Trophoblast cell (in vitro differentiated cells and primary cell): ENCODE measurements around the gene GRB7.

Experiments used
- DNase-seq, 2 donors: peaks; one replicate each; pipeline ENCODE4 v3.0.0-alpha.2; 2016
- H2AFZ ChIP-seq: 2 replicates; pipeline ENCODE4 v1.6.1; 2013; ENCODE audit warnings: low read length, moderate library complexity, mild to moderate bottlenecking; ENCODE audit not compliant: insufficient read depth, poor library complexity
- H2AK5ac ChIP-seq: 2 replicates; pipeline ENCODE4 v1.6.1; 2013; ENCODE audit warnings: mild to moderate bottlenecking, low read length
- H2BK120ac ChIP-seq: 2 replicates; pipeline ENCODE4 v1.6.1; 2013; ENCODE audit warnings: low read length, mild to moderate bottlenecking, moderate library complexity; ENCODE audit not compliant: insufficient read depth, poor library complexity
- H2BK12ac ChIP-seq: 2 replicates; pipeline ENCODE4 v1.6.1; 2013; ENCODE audit warnings: mild to moderate bottlenecking, low read length, moderate library complexity
- H2BK5ac ChIP-seq: 2 replicates; pipeline ENCODE4 v1.6.1; 2013; ENCODE audit warnings: low read length, low read depth, moderate library complexity, mild to moderate bottlenecking; ENCODE audit not compliant: poor library complexity
- H3K14ac ChIP-seq: 2 replicates; pipeline ENCODE4 v1.6.1; 2013; ENCODE audit warnings: mild to moderate bottlenecking, low read length
- H3K18ac ChIP-seq: 2 replicates; pipeline ENCODE4 v1.6.1; 2013; ENCODE audit warnings: mild to moderate bottlenecking, low read length
- H3K23ac ChIP-seq: 2 replicates; pipeline ENCODE4 v1.6.1; 2013; ENCODE audit warnings: low read length
- H3K27ac ChIP-seq: 2 replicates; pipeline ENCODE4 v1.5.1; 2013; ENCODE audit warnings: low read depth, mild to moderate bottlenecking, inconsistent platforms, low read length, moderate library complexity
- H3K27me3 ChIP-seq: 2 replicates; pipeline ENCODE4 v1.6.1; 2013; ENCODE audit warnings: inconsistent platforms, mild to moderate bottlenecking, low read length, moderate library complexity; ENCODE audit not compliant: insufficient read depth
- H3K36me3 ChIP-seq, 2 experiments: 1 replicate in 1 of 2; 2 replicates in 1 of 2; pipeline ENCODE4 v1.6.1; 2013; ENCODE audit warnings: low read length in 2 of 2, mild to moderate bottlenecking in 2 of 2, moderate library complexity in 1 of 2; ENCODE audit not compliant: insufficient read depth in 2 of 2, control insufficient read depth in 1 of 2
- H3K4ac ChIP-seq: 2 replicates; pipeline ENCODE4 v1.6.1; 2013; ENCODE audit warnings: low read depth, mild to moderate bottlenecking, low read length, moderate library complexity
- H3K4me1 ChIP-seq, 2 experiments: 1 replicate in 1 of 2; 2 replicates in 1 of 2; pipeline ENCODE4 v1.6.1; 2013; ENCODE audit warnings: low read length in 2 of 2, mild to moderate bottlenecking in 2 of 2, moderate library complexity in 1 of 2; ENCODE audit not compliant: insufficient read depth in 2 of 2, control insufficient read depth in 1 of 2
- H3K4me2 ChIP-seq: 2 replicates; pipeline ENCODE4 v1.6.1; 2013; ENCODE audit warnings: inconsistent platforms, mild to moderate bottlenecking, low read length, moderate library complexity
- H3K4me3 ChIP-seq: 2 replicates; pipeline ENCODE4 v1.5.1; 2013; ENCODE audit warnings: mild to moderate bottlenecking, low read depth, low read length, inconsistent platforms
- H3K79me1 ChIP-seq: one replicate; pipeline ENCODE4 v1.6.1; 2013; ENCODE audit warnings: low read length
- H3K79me2 ChIP-seq: 2 replicates; pipeline ENCODE4 v1.6.1; 2013; ENCODE audit warnings: low read length, mild to moderate bottlenecking; ENCODE audit not compliant: control insufficient read depth, insufficient read depth, poor library complexity
- H3K9ac ChIP-seq: 2 replicates; pipeline ENCODE4 v1.6.1; 2013; ENCODE audit warnings: mild to moderate bottlenecking, low read length
- H3K9me3 ChIP-seq: 2 replicates; pipeline ENCODE4 v1.6.1; 2013; ENCODE audit warnings: low read depth, mild to moderate bottlenecking, control low read depth, inconsistent platforms, low read length; ENCODE audit not compliant: insufficient read depth
- H4K12ac ChIP-seq: 2 replicates; pipeline ENCODE4 v1.6.1; 2013; ENCODE audit warnings: low read depth, mild to moderate bottlenecking, low read length, moderate library complexity
- H4K8ac ChIP-seq: 2 replicates; pipeline ENCODE4 v1.6.1; 2013; ENCODE audit warnings: low read depth, mild to moderate bottlenecking, low read length, moderate library complexity
- H4K91ac ChIP-seq: one replicate; pipeline ENCODE4 v1.6.1; 2013; ENCODE audit warnings: low read depth, mild to moderate bottlenecking, low read length, moderate library complexity
- WGBS: extraction: QIAGEN DNeasy Blood & Tissue Kit; methylation state at CpG from one replicate; pipeline ENCODE4 v1.1.7; 2013; ENCODE audit warnings: missing lambda C conversion rate; ENCODE audit not compliant: insufficient read length, insufficient coverage; ENCODE audit errors: extremely low coverage; 5-methylcytosine and 5-hydroxymethylcytosine counted together

Gene GRB7

GRCh38 chr17:39716073-39716818, 21.5 kb upstream of the GRB7 start:
- no peak overlapping the region for H3K27ac ChIP-seq
- H3K23ac ChIP-seq: peak overlapping the region; percentile 73
- no peak overlapping the region for H4K12ac ChIP-seq
- no peak overlapping the region for H3K9ac ChIP-seq
- no peak overlapping the region for H3K4me2 ChIP-seq
- no peak overlapping the region for H2AFZ ChIP-seq
- H3K27me3 ChIP-seq: no peaks in the 10 kb centered on the region
- H3K79me1 ChIP-seq: no peaks in the 10 kb centered on the region
- H2BK12ac ChIP-seq: no peak overlapping the region
- WGBS: no CpG with 5 or more reads among the region's 15 CpGs
- no peak overlapping the region for H3K14ac ChIP-seq
- no peak overlapping the region for H2AK5ac ChIP-seq
- no peak overlapping the region for H4K8ac ChIP-seq
- H2BK120ac ChIP-seq: no peak overlapping the region
- H3K4me3 ChIP-seq: no peak overlapping the region
- H3K79me2 ChIP-seq: no peaks in the 10 kb centered on the region
- no peak for DNase-seq
- H3K4me1 ChIP-seq: no peaks in the 10 kb centered on the region
- no peak overlapping the region for H3K4ac ChIP-seq
- peaks cover 49 to 53% of the 10 kb centered on the region in 2 experiments for H3K36me3 ChIP-seq
- H3K9me3 ChIP-seq: peaks cover 2% of the 10 kb centered on the region
- H3K18ac ChIP-seq: no peak overlapping the region
- H2BK5ac ChIP-seq: no peak overlapping the region
- H4K91ac ChIP-seq: no peak overlapping the region

- no peaks in the 10 kb centered on the region for H3K27me3 ChIP-seq
- no peak overlapping the region for H3K4ac ChIP-seq
These were observed 20.7 kb upstream of the GRB7 start for GRCh38 chr17:39716879-39717536.

GRCh38 chr17:39717660-39718059, 20.1 kb upstream of the GRB7 start:
- Histone ChIP-seq H3K79me2 (no peaks in the 10 kb centered on the region), H3K18ac (no peak overlapping the region), H4K91ac (no peak overlapping the region), H3K79me1 (no peaks in the 10 kb centered on the region), H3K27me3 (no peaks in the 10 kb centered on the region), H3K9me3 (no peaks in the 10 kb centered on the region), H3K4me2 (no peak overlapping the region), H2BK120ac (no peak overlapping the region), H4K12ac (no peak overlapping the region), H3K36me3 (peaks cover 37 to 45% of the 10 kb centered on the region in 2 experiments), H3K23ac (no peak overlapping the region), H3K9ac (no peak overlapping the region), H2AK5ac (no peak overlapping the region), H2BK5ac (no peak overlapping the region), H2AFZ (no peak overlapping the region), H4K8ac (no peak overlapping the region), H3K27ac (no peak overlapping the region), H3K14ac (no peak overlapping the region), H3K4ac (no peak overlapping the region), H3K4me3 (no peak overlapping the region), H3K4me1 (no peaks in the 10 kb centered on the region), H2BK12ac (no peak overlapping the region)
- no peak for DNase-seq
- WGBS: no CpG with 5 or more reads among the region's 6 CpGs

More at GRCh38 chr17:39716879-39717536, 20.7 kb upstream of the GRB7 start:
- Histone ChIP-seq H3K4me3 (no peak overlapping the region), H3K14ac (no peak overlapping the region), H2BK12ac (no peak overlapping the region), H3K23ac (no peak overlapping the region), H4K91ac (no peak overlapping the region), H2AK5ac (no peak overlapping the region), H2AFZ (no peak overlapping the region), H3K79me1 (no peaks in the 10 kb centered on the region), H4K8ac (no peak overlapping the region), H3K18ac (no peak overlapping the region), H3K79me2 (no peaks in the 10 kb centered on the region), H3K36me3 (peaks cover 41 to 48% of the 10 kb centered on the region in 2 experiments), H3K4me2 (no peak overlapping the region), H4K12ac (no peak overlapping the region), H3K9me3 (no peaks in the 10 kb centered on the region), H2BK120ac (no peak overlapping the region), H3K4me1 (no peaks in the 10 kb centered on the region), H2BK5ac (no peak overlapping the region), H3K9ac (no peak overlapping the region), H3K27ac (no peak overlapping the region)
- whole genome bisulfite sequencing: no CpG with 5 or more reads among the region's 11 CpGs
- DNase-seq: no peak

GRCh38 chr17:39719563-39720355, 18.0 kb upstream of the GRB7 start:
- Histone ChIP-seq H4K91ac (no peak overlapping the region), H3K18ac (no peak overlapping the region), H2BK120ac (no peak overlapping the region), H3K79me1 (no peaks in the 10 kb centered on the region), H3K4me1 (no peaks in the 10 kb centered on the region), H3K79me2 (no peaks in the 10 kb centered on the region), H2AK5ac (no peak overlapping the region), H3K14ac (no peak overlapping the region), H3K23ac (no peak overlapping the region), H3K9ac (no peak overlapping the region), H3K36me3 (peaks cover 51 to 54% of the 10 kb centered on the region in 2 experiments), H3K27ac (no peak overlapping the region), H4K12ac (no peak overlapping the region), H3K4me3 (no peak overlapping the region), H2BK5ac (no peak overlapping the region), H3K9me3 (peaks cover 2% of the 10 kb centered on the region), H4K8ac (no peak overlapping the region), H3K27me3 (no peaks in the 10 kb centered on the region), H2BK12ac (no peak overlapping the region), H3K4me2 (no peak overlapping the region), H2AFZ (no peak overlapping the region), H3K4ac (no peak overlapping the region)
- no peak for DNase-seq
- no CpG with 5 or more reads among the region's 7 CpGs for WGBS
